GM19193 (cell line): ENCODE data around the gene PCDHA1.

Experiments
- POLR2A ChIP-seq: IDR thresholded peaks from 4 replicates; pipeline ENCODE4 v1.6.1; 2011; ENCODE audit not compliant: insufficient read depth, insufficient read length; ENCODE audit errors: extremely low read depth

Gene PCDHA1

DNA sequence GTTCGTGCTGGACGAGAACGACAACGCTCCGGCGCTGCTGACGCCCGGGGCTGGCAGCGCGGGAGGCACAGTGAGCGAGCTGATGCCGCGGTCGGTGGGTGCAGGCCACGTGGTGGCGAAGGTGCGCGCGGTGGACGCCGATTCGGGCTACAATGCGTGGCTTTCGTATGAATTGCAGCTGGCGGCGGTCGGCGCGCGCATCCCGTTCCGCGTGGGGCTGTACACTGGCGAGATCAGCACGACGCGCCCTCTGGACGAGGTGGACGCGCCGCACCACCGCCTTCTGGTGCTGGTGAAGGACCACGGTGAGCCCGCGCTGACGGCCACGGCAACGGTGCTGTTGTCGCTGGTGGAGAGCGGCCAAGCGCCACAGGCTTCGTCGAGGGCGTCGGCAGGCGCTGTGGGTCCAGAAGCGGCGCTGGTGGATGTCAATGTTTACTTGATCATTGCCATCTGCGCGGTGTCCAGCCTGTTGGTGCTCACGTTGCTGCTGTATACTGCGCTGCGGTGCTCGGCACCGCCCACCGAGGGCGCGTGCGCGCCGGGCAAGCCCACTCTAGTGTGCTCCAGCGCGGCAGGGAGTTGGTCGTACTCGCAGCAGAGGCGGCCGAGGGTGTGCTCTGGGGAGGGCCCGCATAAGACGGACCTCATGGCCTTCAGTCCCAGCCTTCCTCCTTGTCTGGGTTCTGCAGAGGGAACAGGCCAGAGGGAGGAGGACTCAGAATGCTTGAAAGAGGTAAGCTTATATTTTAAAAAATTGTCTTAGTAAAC, 98.2 kb downstream of the PCDHA1 start:
- TF ChIP-seq POLR2A: no peak

DNA sequence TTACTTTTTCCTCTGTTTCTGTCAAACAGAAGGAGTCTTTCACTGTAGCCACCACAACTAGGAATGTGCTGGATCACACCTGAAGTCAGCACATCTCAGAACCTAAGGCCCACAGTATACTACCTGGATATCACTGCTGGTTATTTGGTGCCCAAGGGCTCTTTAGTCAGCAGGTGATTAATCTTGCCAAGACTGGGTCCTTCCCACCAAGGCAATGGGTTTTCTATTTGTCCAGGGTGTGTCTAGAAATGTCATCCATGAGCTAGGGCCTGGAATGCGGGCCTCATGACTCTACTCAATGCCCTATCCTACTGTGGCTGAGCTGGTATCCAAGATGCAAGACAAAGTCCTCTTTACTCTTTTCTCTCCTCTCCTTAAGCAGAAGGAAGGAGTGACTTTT, 130.4 kb downstream of the PCDHA1 start:
- no peak for TF ChIP-seq POLR2A

GRCh38 chr5:140923601-140924000, 137.7 kb downstream of the PCDHA1 start:
- no peak for TF ChIP-seq POLR2A

DNA sequence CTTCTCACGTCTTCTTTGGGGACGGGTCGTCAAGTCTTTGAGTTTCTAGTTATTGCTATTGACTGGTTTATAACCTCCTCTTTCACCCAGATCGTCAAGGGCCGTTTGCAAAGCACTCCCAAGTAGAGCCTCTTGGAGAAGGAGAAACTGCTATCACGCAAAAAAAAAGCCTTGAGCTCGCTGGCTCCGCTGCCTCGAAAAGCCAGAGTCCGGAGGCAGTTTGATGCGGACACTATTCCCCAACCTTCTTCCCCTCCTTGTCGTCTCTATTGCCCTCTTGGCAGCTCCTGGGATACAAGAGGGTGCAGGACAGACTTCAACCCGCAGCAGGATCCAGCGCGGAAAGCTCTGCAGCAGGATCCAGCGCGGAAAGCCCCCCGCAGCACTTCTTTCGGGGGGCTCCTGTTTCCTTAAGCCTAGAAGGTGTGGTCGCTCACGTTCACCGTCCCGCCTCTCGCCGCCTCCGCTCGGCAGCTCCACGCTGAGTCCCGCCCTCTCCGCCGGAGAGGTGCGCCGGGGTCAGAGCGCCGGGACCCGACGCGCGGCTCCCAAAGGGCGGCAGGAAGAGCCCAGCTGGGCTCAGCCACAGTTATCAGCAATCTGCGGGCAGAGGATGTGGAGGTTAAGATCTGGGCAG, 140.0 kb downstream of the PCDHA1 start, which contains the start of gene PCDHAC1:
Gene PCDHAC1, plus strand, starts transcription at position 494 of the 637 bp plus-strand sequence. CDS start 594 bp downstream, outside the sequence.
- no peak for TF ChIP-seq POLR2A

GRCh38 chr5:140926443-140927227, 140.7 kb downstream of the PCDHA1 start:
- no peak for TF ChIP-seq POLR2A

DNA sequence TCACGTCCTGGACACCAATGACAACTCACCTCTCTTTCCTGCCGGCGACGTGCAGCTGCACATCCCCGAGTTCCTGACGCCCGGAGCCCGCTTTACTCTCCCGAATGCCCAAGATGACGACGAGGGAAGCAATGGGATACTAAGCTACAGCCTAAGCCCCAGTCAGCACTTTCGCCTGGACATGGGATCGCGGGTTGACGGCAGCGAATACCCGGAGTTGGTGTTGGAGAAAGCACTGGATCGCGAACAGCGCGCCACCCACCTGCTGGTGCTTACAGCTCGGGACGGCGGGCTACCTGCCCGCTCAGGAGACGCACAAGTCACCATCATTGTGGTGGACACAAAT, 141.3 kb downstream of the PCDHA1 start:
- TF ChIP-seq POLR2A: no peak

DNA sequence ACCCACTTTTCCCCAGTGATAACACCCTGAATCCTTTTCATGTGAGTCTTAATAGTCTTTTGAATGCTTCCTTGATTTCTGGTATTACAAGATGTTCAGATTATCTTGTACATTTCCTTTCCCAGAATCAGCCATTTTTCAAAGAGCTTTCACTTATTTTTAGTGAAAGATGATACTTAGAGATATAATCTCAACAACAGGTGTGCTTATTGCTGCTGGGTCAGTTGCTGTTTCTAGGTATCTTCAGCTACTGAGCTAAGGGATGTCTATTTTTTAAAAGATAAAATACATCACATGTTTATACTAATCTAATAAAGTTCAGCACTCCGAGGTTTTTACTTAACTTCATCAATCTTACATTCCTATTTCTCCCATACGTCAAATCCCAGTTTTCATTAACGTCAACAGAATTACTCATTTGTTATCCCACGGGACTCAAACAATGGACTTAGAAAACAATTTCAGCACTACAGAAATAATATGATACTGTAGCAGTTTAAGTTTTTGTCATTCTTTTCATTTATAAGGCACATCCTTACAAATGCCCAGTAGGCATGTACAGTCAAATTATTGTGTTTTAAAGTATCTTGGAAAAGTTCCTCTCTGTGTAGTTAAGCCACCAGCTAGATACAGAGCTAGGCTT, 149.1 kb downstream of the PCDHA1 start:
- TF ChIP-seq POLR2A: no peak

- no peak for TF ChIP-seq POLR2A
These were observed 160.6 kb downstream of the PCDHA1 start for GRCh38 chr5:140946578-140946977.

- TF ChIP-seq POLR2A: no peak
These were observed 165.7 kb downstream of the PCDHA1 start for GRCh38 chr5:140951636-140952035.

DNA sequence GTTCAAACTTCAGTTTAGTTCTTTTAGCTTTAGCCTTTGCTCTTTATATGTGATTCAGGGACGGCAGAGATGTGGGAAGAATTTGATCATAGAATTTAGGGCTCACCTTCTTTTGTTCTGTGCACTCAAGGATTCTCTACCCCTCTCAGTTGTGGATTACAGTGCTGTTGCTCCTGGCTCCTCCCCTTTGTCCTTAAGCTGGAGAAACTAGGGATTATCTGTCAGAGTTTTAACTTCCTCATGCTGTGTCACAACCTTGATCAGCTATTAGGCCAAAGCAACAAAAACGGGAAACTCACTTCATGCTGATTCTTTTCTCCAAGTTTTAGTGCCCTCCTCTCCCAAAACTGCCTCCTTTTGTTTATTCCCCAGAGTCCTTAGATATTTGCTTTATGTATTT, 167.3 kb downstream of the PCDHA1 start:
- no peak for TF ChIP-seq POLR2A

DNA sequence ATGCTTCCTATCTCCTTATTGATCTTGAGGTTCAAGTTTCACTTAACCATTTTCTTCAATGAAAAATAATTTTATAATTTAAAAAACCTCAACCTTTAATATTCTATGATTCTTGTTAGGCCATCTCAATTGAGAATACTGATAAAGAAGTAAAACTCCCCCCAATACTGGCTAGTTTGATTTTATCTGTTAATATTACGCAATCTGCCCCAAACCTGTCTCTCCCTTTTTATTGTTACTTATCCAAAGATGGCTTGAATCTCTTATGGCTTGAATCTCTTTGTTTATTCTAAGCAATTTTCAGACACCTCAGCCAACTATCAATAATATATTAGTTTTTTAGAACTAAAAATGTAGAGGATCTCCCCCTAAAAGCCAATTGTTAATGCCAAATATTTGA, 176.2 kb downstream of the PCDHA1 start:
- TF ChIP-seq POLR2A: no peak

DNA sequence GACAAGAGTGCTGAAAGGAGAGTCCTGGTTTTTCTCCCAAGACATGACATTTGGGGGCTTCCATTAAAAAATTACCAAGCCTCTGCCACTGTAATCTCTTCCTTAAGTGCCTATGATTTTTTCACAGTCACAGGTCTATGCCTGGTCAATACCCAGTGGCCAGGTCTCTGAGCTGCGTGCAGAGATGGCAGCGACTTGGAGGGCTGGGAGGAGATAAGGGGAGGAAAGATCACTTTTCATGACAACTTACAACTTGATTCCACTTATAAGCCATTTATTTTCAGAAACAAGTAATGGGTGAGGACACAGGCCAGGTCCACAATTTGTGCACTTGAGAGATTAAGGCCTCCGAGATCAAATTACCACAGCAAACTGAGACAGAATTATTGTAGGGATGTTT, 178.4 kb downstream of the PCDHA1 start:
- TF ChIP-seq POLR2A: no peak

DNA sequence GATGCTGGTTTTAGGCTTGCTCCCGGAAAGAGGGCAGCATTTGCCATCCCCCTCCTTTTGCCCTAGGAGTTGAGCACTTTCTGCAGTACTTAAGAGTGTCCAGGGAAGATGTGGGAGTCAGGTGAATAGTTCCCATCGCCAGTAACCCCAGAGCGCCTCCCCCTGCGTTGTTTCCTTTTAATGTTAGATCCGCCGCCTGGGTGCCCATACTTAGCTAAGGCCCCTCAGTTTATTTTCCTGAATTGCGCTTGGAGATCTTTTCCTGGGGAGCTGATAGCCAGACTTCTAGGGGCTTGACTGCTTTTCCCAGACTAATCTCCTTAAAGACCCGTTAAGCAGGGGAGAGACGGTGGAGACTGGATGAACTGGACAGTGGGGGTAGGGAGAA, 180.0 kb downstream of the PCDHA1 start:
- TF ChIP-seq POLR2A: no peak

DNA sequence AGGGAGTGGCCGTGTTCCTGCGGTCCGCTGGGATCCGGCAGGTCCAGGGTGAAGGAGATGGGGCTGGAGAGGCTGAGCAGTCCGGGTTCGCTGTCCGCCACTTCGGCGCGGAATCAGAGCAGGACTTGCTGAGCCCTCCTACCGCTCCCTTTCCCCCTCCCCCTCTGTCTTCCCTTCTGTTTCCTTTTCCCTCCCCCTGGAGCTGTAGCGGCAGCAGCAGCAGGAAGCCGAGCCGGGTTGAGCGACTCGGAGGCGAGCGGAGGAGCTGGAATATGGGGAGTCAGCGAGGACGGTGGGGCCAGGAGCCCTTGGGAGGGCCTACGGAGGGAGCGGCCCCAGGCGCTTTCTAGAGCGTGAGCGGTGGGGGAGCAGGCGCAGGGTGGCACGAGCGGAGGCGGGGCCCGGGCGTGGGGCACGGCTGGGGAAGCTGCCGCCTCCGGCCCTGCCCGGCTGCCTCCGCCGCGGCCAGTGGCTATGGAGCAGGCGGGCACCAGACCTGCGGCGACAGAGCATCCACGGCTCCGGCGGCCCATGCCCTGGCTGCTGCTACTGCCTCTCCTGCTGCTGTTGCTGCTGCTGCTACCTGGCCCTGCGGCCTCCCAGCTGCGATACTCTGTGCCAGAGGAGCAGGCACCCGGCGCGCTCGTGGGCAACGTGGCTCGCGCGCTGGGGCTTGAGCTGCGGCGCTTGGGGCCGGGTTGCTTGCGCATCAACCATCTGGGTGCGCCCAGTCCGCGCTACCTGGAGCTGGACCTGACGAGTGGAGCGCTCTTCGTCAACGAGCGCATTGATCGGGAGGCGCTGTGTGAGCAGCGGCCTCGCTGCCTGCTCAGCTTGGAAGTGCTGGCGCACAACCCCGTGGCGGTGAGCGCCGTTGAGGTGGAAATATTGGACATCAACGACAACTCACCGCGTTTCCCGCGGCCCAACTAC, 180.6 kb downstream of the PCDHA1 start, which contains the start of gene PCDHAC2:
Gene PCDHAC2, plus strand, starts transcription at position 184 of the 933 bp plus-strand sequence. Its CDS starts 291 bp downstream, at position 475.
- TF ChIP-seq POLR2A: no peak
